ENCODE data around the gene ASTN2. TPM values are rescaled to one million over a fixed set of nuclear protein-coding genes. Genes with fewer than 3 reads are reported as not detected.

The ASTN2 gene
- total RNA-seq, 4 donors from 2014 or later: 4.0 to 7.0 (median 4.9) TPM

DNA sequence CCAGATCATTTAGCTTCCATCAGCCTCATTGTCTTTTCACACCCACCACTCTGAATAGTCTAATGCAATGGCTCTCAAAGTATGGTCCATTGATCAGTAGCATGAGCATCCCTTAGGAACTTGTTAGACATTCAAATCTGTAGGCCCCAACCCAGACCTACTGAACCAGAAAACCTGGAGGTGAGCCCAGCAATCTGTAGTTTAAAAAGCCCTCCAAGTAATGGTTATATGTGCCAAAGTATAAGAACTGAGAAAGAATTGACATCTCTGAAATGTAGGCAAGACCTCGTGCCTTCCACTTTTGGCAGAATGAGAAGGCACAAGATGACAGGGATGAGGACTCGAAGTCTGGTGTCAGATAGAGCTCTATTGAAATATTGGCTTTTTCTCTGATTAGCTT lies 460.1 kb downstream of the ASTN2 start:
- Histone ChIP-seq H3K36me3 (no peaks in the 10 kb centered on the region), H3K27me3 (no peaks in the 10 kb centered on the region), H3K9me3 (no peaks in the 10 kb centered on the region), H3K4me1 (no peaks in the 10 kb centered on the region), H3K4me3 (no peak overlapping the region), H3K27ac (no peak overlapping the region)
- WGBS, 2 donors (ENCODE audit: low coverage in 1 of 2): 81 to 86% methylated on average over 2 of the region's 2 CpGs
- no peak for ATAC-seq
- no peak for TF ChIP-seq CTCF (IDR thresholded peaks at IDR 0.05)
- TF ChIP-seq EP300 (IDR thresholded peaks at IDR 0.05): no peak
- no peak for TF ChIP-seq POLR2AphosphoS5 (IDR thresholded peaks at IDR 0.05)
- no peak for TF ChIP-seq POLR2A (IDR thresholded peaks at IDR 0.05)

GRCh38 chr9:116953271-116953670 lies 461.6 kb downstream of the ASTN2 start:
- 57% methylated on average over 1 of the region's 1 CpG; no CpG with 5 or more reads in 1 of the 2 donors for WGBS, 2 donors (ENCODE audit: low coverage in 1 of 2)
- Histone ChIP-seq H3K4me1 (no peaks in the 10 kb centered on the region), H3K27me3 (no peaks in the 10 kb centered on the region), H3K36me3 (no peaks in the 10 kb centered on the region), H3K4me3 (no peak overlapping the region), H3K27ac (no peak overlapping the region), H3K9me3 (no peaks in the 10 kb centered on the region)
- TF ChIP-seq POLR2AphosphoS5 (IDR thresholded peaks at IDR 0.05) (no peak), CTCF (IDR thresholded peaks at IDR 0.05) (no peak)
- no peak for ATAC-seq

DNA sequence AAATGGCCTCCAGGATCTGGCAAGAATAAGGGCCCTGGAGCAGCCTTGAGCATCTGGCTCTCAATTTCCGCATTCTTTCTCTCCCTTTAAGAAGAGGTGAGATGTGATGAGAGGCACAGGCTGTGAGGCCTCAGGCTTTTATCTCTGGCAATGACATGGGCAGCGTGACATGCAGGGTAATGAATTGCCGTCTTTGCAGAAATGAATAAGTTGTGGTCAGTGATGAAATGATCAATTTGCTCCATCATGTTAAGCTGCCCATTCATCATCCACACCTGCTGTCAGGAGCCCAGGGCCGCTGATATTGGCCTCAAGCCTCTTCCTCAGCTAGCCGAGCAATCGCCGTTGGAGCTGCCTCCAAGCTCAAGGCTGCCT lies 462.4 kb downstream of the ASTN2 start:
- no peak for TF ChIP-seq EP300 (IDR thresholded peaks at IDR 0.05)
- Histone ChIP-seq H3K27ac (no peak overlapping the region), H3K9me3 (no peaks in the 10 kb centered on the region), H3K27me3 (no peaks in the 10 kb centered on the region), H3K4me3 (no peak overlapping the region), H3K36me3 (no peaks in the 10 kb centered on the region), H3K4me1 (no peaks in the 10 kb centered on the region)
- ATAC-seq: no peak
- WGBS, 2 donors (ENCODE audit: low coverage in 1 of 2): 54 to 83% methylated on average over 1 to 6 of the region's 7 CpGs

DNA sequence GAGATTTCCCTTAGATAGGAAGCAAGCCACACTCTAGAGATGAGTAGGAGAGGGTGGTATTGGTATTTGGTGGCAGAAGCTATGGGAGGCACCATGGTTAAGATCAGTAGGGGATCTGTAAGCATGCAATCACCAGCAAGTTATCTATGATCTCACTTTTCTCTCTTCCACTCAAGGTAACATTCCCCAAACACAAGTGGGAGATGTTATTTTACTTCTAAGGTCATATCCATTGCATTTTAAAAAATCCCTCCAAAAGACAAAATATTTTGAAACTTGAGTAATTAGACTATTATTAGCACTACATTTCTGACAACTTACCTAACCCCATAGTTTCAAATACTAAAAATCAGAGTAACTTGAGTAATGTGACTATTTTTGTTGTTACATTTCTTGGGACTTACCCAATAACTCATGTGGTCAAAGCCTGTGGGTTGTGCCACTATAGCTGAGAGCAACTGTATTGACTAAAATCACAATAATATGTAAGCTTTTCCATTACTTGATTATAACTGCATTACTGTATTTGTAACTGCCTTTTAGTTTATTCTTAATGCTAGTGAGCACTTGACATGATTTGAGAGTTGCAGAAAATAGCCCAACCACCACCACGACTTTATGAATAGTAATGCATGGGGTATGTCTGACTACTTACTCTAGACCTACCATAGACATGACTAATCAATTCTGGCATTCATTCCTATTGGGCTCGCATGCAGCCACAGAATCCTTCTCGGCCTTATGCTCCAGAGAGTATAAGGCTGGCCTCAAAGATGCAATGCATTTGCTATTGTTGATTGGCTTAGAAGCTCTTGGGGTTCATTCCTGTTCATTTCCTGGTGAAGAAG lies 463.0 kb downstream of the ASTN2 start:
- H3K27me3 ChIP-seq: no peaks in the 10 kb centered on the region
- H3K9me3 ChIP-seq: no peaks in the 10 kb centered on the region
- no peak for ATAC-seq
- 81 to 93% methylated on average over 3 of the region's 3 CpGs for WGBS, 2 donors (ENCODE audit: low coverage in 1 of 2)
- no peaks in the 10 kb centered on the region for H3K36me3 ChIP-seq
- H3K27ac ChIP-seq: no peak overlapping the region
- H3K4me1 ChIP-seq: no peaks in the 10 kb centered on the region
- no peak for TF ChIP-seq EP300 (IDR thresholded peaks at IDR 0.05)
- TF ChIP-seq POLR2A (IDR thresholded peaks at IDR 0.05): no peak
- no peak for TF ChIP-seq CTCF (IDR thresholded peaks at IDR 0.05)
- no peak for TF ChIP-seq POLR2AphosphoS5 (IDR thresholded peaks at IDR 0.05)
- H3K4me3 ChIP-seq: no peak overlapping the region

DNA sequence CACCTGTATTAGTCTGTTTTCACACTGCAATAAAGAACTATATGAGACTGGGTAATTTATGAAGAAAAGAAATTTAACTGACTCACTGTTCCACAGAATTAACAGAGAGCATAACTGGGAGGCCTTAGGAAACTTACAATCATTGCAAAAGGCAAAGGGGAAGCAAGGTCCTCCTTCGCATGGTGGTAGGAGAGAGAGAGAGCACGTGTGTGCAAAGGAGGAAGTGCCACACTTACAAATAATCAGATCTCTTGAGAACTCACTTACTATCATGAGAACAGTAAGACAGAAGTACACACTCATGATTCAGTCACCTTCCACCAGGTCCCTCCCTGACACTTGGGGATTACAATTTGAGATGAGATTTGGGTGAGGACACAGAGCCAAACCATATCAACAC lies 469.0 kb downstream of the ASTN2 start:
- H3K4me3 ChIP-seq: no peak overlapping the region
- no peaks in the 10 kb centered on the region for H3K9me3 ChIP-seq
- H3K36me3 ChIP-seq: no peaks in the 10 kb centered on the region
- no peaks in the 10 kb centered on the region for H3K4me1 ChIP-seq
- no peak for ATAC-seq
- WGBS, 2 donors (ENCODE audit: low coverage in 1 of 2): 54% methylated on average over 2 of the region's 2 CpGs; no CpG with 5 or more reads in 1 of the 2 donors
- H3K27ac ChIP-seq: no peak overlapping the region
- H3K27me3 ChIP-seq: no peaks in the 10 kb centered on the region
- no peak for TF ChIP-seq POLR2AphosphoS5 (IDR thresholded peaks at IDR 0.05)
- TF ChIP-seq EP300 (IDR thresholded peaks at IDR 0.05): no peak
- no peak for TF ChIP-seq POLR2A (IDR thresholded peaks at IDR 0.05)
- no peak for TF ChIP-seq CTCF (IDR thresholded peaks at IDR 0.05)
